Spinal cord (tissue), 10 donors: Measurements from ENCODE around the gene OPTC. TPM values are rescaled to one million over a fixed set of nuclear protein-coding genes. Genes with fewer than 3 reads are reported as not detected.
A peak's percentile ranks its signal among the peaks of the same experiment; 100 is the strongest.

Experiments
- DNase-seq, 6 donors: peaks; one replicate each; pipeline versions ENCODE4 v3.0.0 to v3.0.0-alpha.2; 2013 to 2015; ENCODE audit warnings: low spot score in 6 of 6, low read depth in 4 of 6
- H3K27ac ChIP-seq: one replicate; pipeline ENCODE4 v1.5.1; 2013; ENCODE audit warnings: low read depth, low read length, control low read depth
- H3K27me3 ChIP-seq: one replicate; pipeline ENCODE4 v1.6.1; 2013; ENCODE audit warnings: low read length; ENCODE audit not compliant: control insufficient read depth, insufficient read depth
- H3K36me3 ChIP-seq: one replicate; pipeline ENCODE4 v1.6.1; 2013; ENCODE audit warnings: low read length; ENCODE audit not compliant: control insufficient read depth, insufficient read depth
- H3K4me1 ChIP-seq: one replicate; pipeline ENCODE4 v1.6.1; 2013; ENCODE audit warnings: low read length; ENCODE audit not compliant: control insufficient read depth, insufficient read depth
- H3K4me3 ChIP-seq: one replicate; pipeline ENCODE4 v1.5.1; 2013; ENCODE audit warnings: low read depth, low read length, control low read depth
- H3K9me3 ChIP-seq: one replicate; pipeline ENCODE4 v1.6.1; 2013; ENCODE audit warnings: low read length; ENCODE audit not compliant: control insufficient read depth, insufficient read depth
- WGBS: methylation state at CpG from one replicate; pipeline ENCODE4 v1.1.5; 2013; ENCODE audit warnings: missing lambda C conversion rate; ENCODE audit not compliant: insufficient coverage; 5-methylcytosine and 5-hydroxymethylcytosine counted together
- polyA plus RNA-seq, 2 donors: library from polyadenylated mRNA; unstranded; fragments of 120-200 nt; gene quantifications; one replicate each; pipeline ENCODE4 v1.2.1, GENCODE V29; 2013; ENCODE audit not compliant: insufficient read length in 2 of 2
- total RNA-seq, 2 donors: library from RNA; depleted of rRNA in 1 of 2; stranded (reverse); fragments of 120-200 nt in 1 of 2; fragments of >200 nt in 1 of 2; gene quantifications; one replicate each; pipeline versions ENCODE4 v1.2.3 to v1.2.4, GENCODE V29; 2013 to 2014
- donor health status: healthy.

Gene OPTC
- total and polyA plus RNA-seq, 4 donors = not detected

DNA sequence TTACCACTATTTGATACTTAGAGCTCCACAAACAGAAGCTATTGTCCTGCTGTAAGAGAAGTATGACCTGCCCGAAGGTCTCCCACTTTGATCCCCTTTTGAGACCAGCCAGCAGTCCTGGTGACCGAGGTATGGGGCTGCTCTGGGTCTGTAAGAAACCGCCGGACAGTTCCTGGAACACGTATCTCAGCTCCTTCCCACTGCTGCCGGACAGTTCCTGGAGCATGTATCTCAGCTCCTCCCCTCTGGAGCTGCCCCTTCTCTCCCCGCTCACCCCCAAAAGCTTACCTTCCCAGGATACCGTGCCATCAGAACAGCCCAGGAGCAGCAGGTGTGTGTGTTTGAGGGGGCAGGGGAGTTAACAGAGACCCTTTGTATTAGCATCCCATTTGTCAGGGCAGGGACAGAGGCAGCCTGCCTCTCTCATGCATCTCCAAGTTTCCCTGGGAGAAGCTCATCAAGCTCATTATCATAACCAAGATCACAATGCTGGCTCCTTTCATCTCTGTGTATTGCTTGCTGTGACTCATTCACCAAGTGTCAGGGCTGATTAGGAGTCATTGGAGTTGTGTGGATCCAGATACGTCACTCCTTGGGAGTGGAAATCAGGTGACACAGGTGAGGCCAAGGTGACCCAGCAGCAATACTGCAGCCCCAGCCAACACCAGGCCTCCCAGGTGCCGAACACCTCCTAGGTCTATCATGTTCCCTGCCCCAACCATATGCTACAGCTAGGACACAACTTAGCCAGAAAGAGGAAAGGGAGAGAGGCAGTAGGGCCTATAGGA, 25.3 kb downstream of the OPTC start:
- Histone ChIP-seq H3K9me3 (no peaks in the 10 kb centered on the region), H3K4me1 (peaks cover 66% of the 10 kb centered on the region), H3K36me3 (no peaks in the 10 kb centered on the region), H3K4me3 (no peak overlapping the region), H3K27ac (no peak overlapping the region), H3K27me3 (peaks cover 2% of the 10 kb centered on the region)
- WGBS = 61% methylated on average over 7 of the region's 10 CpGs
- no peak for DNase-seq

GRCh38 chr1:203519896-203520295, 25.9 kb downstream of the OPTC start:
- Histone ChIP-seq H3K4me3 (no peak overlapping the region), H3K36me3 (no peaks in the 10 kb centered on the region), H3K4me1 (peaks cover 65% of the 10 kb centered on the region), H3K9me3 (no peaks in the 10 kb centered on the region), H3K27ac (no peak overlapping the region), H3K27me3 (peaks cover 2% of the 10 kb centered on the region)
- DNase-seq = no peak
- 64% methylated on average over 6 of the region's 6 CpGs for WGBS

GRCh38 chr1:203520315-203520714, 26.4 kb downstream of the OPTC start:
- H3K27ac ChIP-seq = no peak overlapping the region
- no peaks in the 10 kb centered on the region for H3K36me3 ChIP-seq
- no peaks in the 10 kb centered on the region for H3K9me3 ChIP-seq
- no peak overlapping the region for H3K4me3 ChIP-seq
- no peak for DNase-seq
- 56% methylated on average over 5 of the region's 5 CpGs for WGBS
- peaks cover 63% of the 10 kb centered on the region for H3K4me1 ChIP-seq
- peaks cover 2% of the 10 kb centered on the region for H3K27me3 ChIP-seq

DNA sequence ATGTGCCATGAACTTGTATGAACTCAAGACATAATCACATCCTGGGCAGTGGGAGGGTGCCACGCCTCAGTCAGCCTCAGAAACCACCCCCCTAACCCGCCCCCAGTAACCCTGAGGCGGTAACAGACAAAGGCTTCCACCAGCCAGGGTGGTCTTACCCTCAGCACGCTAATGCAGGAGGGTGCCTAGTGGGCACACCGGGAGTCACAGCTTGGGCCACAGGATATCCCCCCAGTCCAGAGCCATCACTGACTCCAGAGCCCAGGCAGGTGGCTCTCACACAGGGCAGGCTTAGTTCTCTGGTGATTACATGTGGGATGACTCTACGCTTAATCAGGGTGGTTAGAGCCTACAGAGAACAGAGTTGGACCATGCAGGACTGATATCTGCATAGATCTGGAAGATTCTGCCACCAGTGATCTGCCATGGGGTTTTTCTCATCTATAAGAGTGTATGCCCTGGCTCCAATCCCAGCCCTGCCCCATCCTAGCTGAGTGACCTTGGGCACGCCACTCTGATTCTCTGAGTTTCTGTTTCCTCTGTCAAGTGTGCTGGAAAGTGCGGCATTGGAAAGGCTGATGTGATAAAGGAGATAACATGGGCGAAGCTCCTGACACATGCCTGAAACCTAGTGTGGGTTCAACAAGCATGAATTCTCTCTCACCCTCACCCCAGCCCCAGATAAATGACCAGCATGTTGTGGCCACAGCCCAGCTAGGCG, 27.3 kb downstream of the OPTC start:
- DNase-seq = no peak
- Histone ChIP-seq H3K27ac (no peak overlapping the region), H3K4me1 (peaks cover 54% of the 10 kb centered on the region), H3K36me3 (no peaks in the 10 kb centered on the region), H3K9me3 (no peaks in the 10 kb centered on the region), H3K27me3 (peaks cover 2% of the 10 kb centered on the region), H3K4me3 (no peak overlapping the region)
- 80% methylated on average over 4 of the region's 10 CpGs for WGBS

GRCh38 chr1:203521812-203522211, 27.9 kb downstream of the OPTC start:
- Histone ChIP-seq H3K4me1 (peaks cover 49% of the 10 kb centered on the region), H3K4me3 (no peak overlapping the region), H3K27ac (no peak overlapping the region), H3K9me3 (no peaks in the 10 kb centered on the region), H3K27me3 (peaks cover 2% of the 10 kb centered on the region), H3K36me3 (no peaks in the 10 kb centered on the region)
- peak in 1 of 6 donors; percentile 47 for DNase-seq
- WGBS = 0% methylated on average over 1 of the region's 5 CpGs

GRCh38 chr1:203522237-203522636, 28.3 kb downstream of the OPTC start:
- peak in 2 of 6 donors; percentile 69 to 84 for DNase-seq
- WGBS = 28% methylated on average over 4 of the region's 11 CpGs
- no peak overlapping the region for H3K4me3 ChIP-seq
- no peak overlapping the region for H3K27ac ChIP-seq
- peaks cover 2% of the 10 kb centered on the region for H3K27me3 ChIP-seq
- H3K9me3 ChIP-seq = no peaks in the 10 kb centered on the region
- no peaks in the 10 kb centered on the region for H3K36me3 ChIP-seq
- peaks cover 45% of the 10 kb centered on the region for H3K4me1 ChIP-seq

GRCh38 chr1:203523667-203524066, 29.7 kb downstream of the OPTC start:
- Histone ChIP-seq H3K27me3 (peaks cover 2% of the 10 kb centered on the region), H3K36me3 (no peaks in the 10 kb centered on the region), H3K4me1 (peaks cover 39% of the 10 kb centered on the region), H3K27ac (no peak overlapping the region), H3K9me3 (no peaks in the 10 kb centered on the region), H3K4me3 (no peak overlapping the region)
- 80% methylated on average over 1 of the region's 6 CpGs for WGBS
- DNase-seq = no peak

DNA sequence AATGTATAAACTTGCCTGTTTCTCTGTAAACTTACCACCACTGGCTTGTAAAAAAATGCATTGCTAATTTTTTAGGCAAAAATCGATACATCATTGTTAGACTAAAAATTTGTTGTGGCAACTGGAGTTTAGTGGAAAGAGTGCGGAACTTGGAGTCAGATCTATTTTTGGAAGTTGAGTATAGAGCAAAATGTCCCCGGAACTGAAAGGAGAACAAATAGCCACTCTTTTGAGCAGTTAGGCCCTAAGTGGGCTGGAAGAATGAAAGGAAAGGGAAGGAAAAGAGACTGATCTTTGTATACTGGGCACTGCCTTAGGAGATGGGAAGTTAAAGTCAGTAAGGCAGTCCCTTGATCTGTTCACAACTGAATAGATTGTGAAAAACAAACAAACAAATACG, 30.2 kb downstream of the OPTC start:
- no peak for DNase-seq
- H3K9me3 ChIP-seq = no peaks in the 10 kb centered on the region
- no peak overlapping the region for H3K27ac ChIP-seq
- H3K36me3 ChIP-seq = no peaks in the 10 kb centered on the region
- peaks cover 36% of the 10 kb centered on the region for H3K4me1 ChIP-seq
- H3K4me3 ChIP-seq = no peak overlapping the region
- 47% methylated on average over 2 of the region's 4 CpGs for WGBS
- peaks cover 2% of the 10 kb centered on the region for H3K27me3 ChIP-seq

GRCh38 chr1:203524824-203525223, 30.9 kb downstream of the OPTC start:
- DNase-seq = no peak
- Histone ChIP-seq H3K4me3 (no peak overlapping the region), H3K4me1 (peaks cover 30% of the 10 kb centered on the region), H3K27me3 (peaks cover 2% of the 10 kb centered on the region), H3K36me3 (no peaks in the 10 kb centered on the region), H3K27ac (no peak overlapping the region), H3K9me3 (no peaks in the 10 kb centered on the region)
- 66% methylated on average over 3 of the region's 4 CpGs for WGBS

GRCh38 chr1:203525685-203526084, 31.7 kb downstream of the OPTC start:
- Histone ChIP-seq H3K27ac (no peak overlapping the region), H3K4me1 (peaks cover 23% of the 10 kb centered on the region), H3K4me3 (no peak overlapping the region), H3K36me3 (no peaks in the 10 kb centered on the region), H3K27me3 (no peaks in the 10 kb centered on the region), H3K9me3 (no peaks in the 10 kb centered on the region)
- WGBS = 80% methylated on average over 1 of the region's 3 CpGs
- no peak for DNase-seq
